HUDEP-2 (cell line): ENCODE results near the gene SKOR1.

Experiments
- DNase-seq, 76 experiments: peaks; one replicate each; lab custom pipeline; 2025; ENCODE audit not compliant: unreplicated experiment in 76 of 76; lab: John Stamatoyannopoulos, UW

SKOR1 gene

GRCh38 chr15:67816668-67817067, 8.6 kb upstream of the SKOR1 start:
- no peak for DNase-seq

GRCh38 chr15:67818464-67818863, 6.8 kb upstream of the SKOR1 start:
- no peak for DNase-seq

- no peak for DNase-seq
These were observed 5.7 kb upstream of the SKOR1 start for GRCh38 chr15:67819636-67820035.

GRCh38 chr15:67820122-67820991, 5.0 kb upstream of the SKOR1 start:
- no peak for DNase-seq

GRCh38 chr15:67820992-67821783, 4.1 kb upstream of the SKOR1 start:
- peak in 34 of 76 experiments; percentile 5 to 49 (median 16) for DNase-seq

GRCh38 chr15:67821784-67822440, 3.4 kb upstream of the SKOR1 start:
- no peak for DNase-seq

GRCh38 chr15:67822537-67823313, 2.6 kb upstream of the SKOR1 start:
- DNase-seq, result no peak

- DNase-seq, result no peak
These were observed 1.8 kb upstream of the SKOR1 start for GRCh38 chr15:67823314-67824196.

GRCh38 chr15:67824197-67824968, 926 bp upstream of the SKOR1 start:
- DNase-seq, result no peak

- no peak for DNase-seq
These were observed 790 bp downstream of the SKOR1 start for GRCh38 chr15:67825881-67826716.

GRCh38 chr15:67826717-67827561, 1.6 kb downstream of the SKOR1 start:
- DNase-seq, result no peak

GRCh38 chr15:67827562-67828277, 2.4 kb downstream of the SKOR1 start:
- no peak for DNase-seq

- no peak for DNase-seq
These were observed 3.1 kb downstream of the SKOR1 start for GRCh38 chr15:67828278-67828968.

GRCh38 chr15:67828969-67829646, 3.8 kb downstream of the SKOR1 start:
- no peak for DNase-seq
